ENCODE measurements around the gene MSN.

Gene MSN

GRCh38 chrX:65674204-65674893, 6.9 kb downstream of the MSN start:
- no peak for DNase-seq

GRCh38 chrX:65677954-65678469, 10.6 kb downstream of the MSN start:
- peak; percentile 94 for DNase-seq

DNA sequence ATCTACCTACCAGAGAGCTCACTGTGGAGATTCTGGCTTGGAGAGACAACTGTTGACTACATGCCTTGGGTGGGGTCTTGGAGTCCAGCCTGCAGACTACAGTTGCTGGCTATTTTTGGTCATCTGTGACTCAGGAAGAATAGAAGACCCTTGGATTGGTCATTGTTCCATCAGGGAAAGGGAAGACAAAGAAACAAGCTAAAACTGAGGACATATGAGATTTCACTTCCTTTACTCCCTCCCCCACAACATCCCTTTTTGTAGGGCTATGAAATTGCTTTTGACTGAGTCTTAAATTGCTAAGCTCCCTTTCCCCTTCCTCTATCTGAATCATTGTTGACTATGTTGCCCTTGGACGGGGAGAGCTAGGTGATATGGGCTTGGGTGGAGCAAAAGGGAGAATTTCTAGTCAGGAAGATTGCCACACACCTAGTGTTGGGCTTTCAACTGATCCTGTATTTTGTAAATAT, 11.7 kb downstream of the MSN start:
- peak; percentile 87 for DNase-seq

GRCh38 chrX:65681810-65682209, 14.4 kb downstream of the MSN start:
- no peak for DNase-seq

- DNase-seq = no peak
Observed at GRCh38 chrX:65685112-65685511, 17.7 kb downstream of the MSN start.

- no peak for DNase-seq
Observed at GRCh38 chrX:65686236-65686635, 18.8 kb downstream of the MSN start.

GRCh38 chrX:65687367-65687766, 19.9 kb downstream of the MSN start:
- DNase-seq = no peak

- peak; percentile 26 for DNase-seq
Observed at GRCh38 chrX:65688403-65688871, 21.0 kb downstream of the MSN start.

GRCh38 chrX:65689377-65689776, 21.9 kb downstream of the MSN start:
- no peak for DNase-seq

DNA sequence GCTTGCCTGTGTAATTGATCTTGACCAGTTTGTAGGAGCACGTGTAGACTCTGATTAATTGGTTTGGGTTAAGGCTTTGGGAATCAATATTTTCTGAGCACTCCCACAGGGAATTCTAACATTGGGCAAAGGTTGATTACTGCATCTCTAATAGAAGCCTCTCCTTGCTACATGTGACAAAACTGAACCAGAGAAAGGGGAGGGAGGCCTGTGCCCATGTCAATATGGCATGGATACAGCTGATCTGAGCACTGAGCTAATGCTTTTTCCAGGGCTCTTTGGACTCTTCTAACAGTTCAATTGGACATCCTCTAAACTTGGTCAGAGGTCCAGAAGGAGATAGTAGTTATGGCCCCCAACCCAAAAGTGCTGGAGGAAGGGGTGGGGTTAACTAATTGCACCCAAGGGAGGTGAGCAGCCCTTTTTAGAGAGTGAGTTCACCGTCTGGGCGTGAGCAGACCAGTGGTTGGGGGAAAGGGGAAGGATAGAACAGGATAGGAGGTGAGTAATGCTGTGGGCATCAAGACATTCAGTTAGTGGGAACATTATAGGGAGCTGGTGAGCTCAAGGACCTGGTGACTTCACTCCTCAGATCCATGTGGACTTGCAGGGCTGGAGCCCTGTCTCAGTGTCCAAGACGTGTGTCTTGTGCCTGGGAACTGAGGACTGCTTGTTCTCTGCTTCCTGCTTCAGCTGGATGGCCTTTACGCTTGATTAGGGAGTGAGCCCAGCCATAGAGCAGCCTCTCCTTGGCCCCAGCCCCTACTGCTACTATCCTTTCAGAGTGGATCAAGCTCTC, 22.8 kb downstream of the MSN start:
- DNase-seq = peak; percentile 78

GRCh38 chrX:65695849-65696449, 28.5 kb downstream of the MSN start:
- no peak for DNase-seq

- DNase-seq = no peak
Observed at GRCh38 chrX:65696613-65697012, 29.2 kb downstream of the MSN start.

DNA sequence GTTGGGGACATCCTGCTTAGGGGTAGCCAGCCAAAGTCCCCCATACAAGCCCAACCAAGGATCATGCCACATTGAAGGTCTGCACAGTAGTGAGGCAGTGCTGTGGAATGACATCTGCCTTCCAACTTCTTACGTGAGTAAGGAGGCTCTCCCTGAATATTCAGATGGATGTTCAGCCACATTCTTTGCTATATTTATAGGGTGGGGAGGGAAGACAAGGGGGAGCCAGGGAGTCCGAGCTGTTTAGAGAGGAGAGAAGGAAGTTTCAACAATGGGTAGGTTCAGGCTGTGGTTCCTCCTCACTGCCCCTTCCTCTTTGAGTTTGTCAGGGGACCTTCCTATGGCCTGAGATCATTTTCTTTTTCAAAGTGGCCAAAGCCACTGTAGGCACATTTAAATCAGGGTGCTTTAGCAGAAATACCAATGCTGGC, 29.8 kb downstream of the MSN start:
- DNase-seq = peak; percentile 89

GRCh38 chrX:65697915-65698796, 30.7 kb downstream of the MSN start:
- DNase-seq = peak; percentile 56

GRCh38 chrX:65702956-65703355, 35.5 kb downstream of the MSN start:
- no peak for DNase-seq

DNA sequence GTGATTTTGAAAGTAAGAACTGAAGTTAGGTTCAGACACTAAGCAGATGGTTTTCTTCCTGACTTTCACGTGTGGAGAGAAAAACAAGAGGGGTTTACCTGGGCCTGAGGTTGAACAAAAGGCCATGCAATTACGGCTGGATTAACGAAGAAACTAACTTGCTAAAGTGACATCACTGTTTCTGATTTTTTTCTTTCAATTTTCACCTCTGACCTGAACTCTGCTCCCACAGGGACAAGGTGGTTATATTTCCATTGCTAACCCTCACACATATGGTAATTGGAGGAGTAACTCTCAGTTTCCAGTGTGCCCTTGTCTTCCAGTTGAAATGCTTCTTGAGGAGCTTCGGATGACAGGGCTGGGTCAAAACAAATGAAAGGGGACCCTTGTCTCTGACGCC, 38.0 kb downstream of the MSN start:
- DNase-seq = no peak

GRCh38 chrX:65706041-65706828, 38.8 kb downstream of the MSN start:
- peak; percentile 62 for DNase-seq

DNA sequence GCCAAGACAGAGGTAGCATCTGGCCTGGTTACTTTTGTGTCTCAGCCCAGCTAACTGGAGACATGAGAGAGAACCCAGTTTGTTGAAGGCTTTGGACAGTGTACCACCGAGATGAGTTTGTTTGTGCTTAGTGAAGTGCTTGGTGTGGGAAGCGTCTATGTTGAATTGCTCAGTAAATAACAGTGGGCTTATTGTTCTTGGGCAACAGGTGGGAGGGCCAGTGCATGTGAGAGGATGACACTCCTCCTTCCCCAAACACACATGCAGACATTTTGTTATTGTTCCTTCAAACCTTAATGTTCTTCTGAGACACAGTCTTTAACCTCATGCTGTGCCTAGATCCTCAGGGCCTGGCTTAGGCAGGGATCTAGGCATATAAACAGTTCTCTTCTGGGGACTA, 39.7 kb downstream of the MSN start:
- no peak for DNase-seq

GRCh38 chrX:65712005-65712806, 44.8 kb downstream of the MSN start:
- no peak for DNase-seq

DNA sequence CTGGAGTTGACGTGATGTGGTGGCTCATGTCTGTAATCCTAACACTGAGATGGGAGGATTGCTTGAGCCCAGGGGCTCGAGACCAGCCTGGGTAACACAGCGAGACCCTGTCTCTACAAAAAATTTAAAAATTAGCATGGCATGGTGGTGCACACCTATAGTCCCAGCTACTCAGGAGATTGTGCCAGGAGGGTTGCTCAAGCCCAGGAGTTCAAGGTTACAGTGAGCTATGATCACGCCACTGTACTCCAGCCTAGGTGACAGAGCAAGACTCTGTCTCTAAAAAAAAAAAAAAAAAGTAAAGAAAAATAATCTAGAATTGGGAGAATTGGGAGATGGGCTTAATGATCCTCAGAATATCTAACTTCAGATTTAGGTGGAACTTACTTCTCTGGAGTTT, 51.1 kb downstream of the MSN start:
- DNase-seq = no peak

Data from fibroblast of skin of right biceps (primary cell).